GM18505 (cell line): ENCODE results near the gene NDUFV2.
"Not testable (repeated sequence)": the region's sequence is repeated elsewhere in the genome, so short reads cannot be mapped to it uniquely, and the experiment has no call there.

Experiments used
- ATAC-seq: cut with Tn5 transposase; IDR thresholded peaks from one replicate; pipeline ENCODE4 v1.9.1; 2021; ENCODE audit not compliant: unreplicated experiment
- POLR2A ChIP-seq: IDR thresholded peaks from 4 replicates; pipeline ENCODE4 v1.6.1; 2011; ENCODE audit warnings: borderline replicate concordance; ENCODE audit not compliant: insufficient read depth, insufficient read length; ENCODE audit errors: extremely low read depth

The NDUFV2 gene

DNA sequence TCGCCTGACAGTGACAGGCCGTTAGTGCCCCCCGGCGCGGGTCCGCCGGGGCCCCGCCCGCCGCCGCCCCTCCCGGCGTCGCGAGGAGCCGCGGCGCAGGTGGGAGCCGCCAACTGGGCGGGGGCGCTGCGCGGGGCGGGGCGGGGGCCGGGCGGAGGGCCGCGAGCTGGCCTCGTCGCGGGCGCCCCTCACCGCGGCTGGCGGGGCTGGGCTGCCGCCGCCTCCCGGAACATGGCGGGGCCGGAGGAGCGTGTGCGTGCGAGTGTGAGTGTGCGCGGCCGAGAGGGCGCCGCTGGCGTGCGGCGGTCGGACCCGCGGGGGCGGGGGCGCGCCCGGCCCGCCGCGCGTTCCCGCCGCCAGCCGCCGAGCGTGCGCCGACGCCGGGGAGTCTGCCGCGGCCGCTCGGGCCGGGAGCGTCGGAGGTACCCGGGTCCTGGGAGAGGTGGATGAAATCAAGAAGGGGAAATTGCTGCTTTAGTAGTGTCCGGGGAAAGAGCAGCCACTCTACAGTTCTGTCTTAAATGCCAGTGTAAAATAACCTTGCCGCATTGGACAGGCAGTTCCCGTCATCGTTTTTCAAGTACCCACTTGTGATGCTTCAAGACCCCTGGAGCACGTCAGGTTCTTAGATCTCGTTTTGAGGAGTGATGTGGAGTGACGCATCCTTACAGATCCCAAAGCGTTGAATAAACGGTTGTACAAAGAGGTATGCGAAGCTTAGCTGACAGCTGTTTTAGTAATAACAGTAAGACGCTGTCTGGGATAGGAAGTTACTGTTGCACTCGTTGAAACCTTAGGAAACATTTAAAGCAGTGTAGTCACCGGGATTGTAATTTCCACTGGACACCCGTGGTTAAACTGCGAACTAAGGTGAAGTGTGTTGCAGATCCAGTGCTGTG, 34.9 kb downstream of the NDUFV2 start:
- no peak for TF ChIP-seq POLR2A
- peak; percentile 41 for ATAC-seq

DNA sequence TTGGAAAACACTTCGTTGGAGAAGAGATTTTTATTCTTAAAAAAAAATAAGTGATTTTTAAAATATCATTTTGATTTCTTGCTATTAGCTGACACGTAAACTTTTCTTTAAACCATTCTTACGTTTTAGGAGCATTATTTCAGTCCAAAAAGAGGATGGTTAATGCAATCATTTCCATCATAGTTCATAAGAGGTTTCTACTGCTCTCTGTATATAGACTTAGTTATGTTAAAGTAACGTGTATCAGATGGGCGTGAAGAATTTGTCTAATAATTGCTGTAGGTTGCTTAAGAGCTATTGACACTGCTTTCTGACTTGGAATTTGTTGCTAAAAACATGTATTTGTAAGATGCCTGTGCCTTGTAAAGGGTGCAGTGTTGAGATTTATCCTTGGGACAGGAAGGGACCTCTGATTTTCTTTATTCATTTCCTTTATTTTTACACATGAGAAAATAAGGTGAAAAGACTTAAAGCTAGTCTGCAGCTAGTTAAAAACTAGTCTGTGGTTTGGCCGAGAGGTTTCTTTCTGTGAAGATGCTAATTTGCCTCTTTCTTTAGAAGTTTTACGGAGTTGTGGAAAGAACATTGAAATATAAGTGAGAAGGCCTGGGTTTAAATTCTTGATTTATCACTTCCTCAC, 37.0 kb downstream of the NDUFV2 start:
- TF ChIP-seq POLR2A, result no peak
- ATAC-seq, result no peak

DNA sequence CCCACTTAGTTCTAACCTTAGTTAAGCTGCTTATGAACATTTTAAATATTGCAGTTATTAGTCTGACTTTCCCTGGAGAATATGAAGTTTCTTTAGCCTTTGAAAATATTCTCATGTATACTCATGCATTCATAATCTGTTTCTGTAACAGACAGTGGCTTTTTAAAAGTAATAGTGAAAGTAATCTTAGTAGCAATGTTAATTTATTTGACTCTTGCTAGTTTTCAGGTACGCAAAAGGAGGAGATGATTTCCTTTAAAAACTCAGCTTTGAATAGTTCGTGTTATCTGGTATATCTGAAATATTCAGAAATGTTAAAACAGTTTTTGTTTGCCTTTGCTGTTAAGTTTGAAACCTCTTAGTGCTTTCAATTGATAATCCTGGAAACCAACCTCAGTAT, 37.9 kb downstream of the NDUFV2 start:
- ATAC-seq, result no peak
- TF ChIP-seq POLR2A, result no peak

DNA sequence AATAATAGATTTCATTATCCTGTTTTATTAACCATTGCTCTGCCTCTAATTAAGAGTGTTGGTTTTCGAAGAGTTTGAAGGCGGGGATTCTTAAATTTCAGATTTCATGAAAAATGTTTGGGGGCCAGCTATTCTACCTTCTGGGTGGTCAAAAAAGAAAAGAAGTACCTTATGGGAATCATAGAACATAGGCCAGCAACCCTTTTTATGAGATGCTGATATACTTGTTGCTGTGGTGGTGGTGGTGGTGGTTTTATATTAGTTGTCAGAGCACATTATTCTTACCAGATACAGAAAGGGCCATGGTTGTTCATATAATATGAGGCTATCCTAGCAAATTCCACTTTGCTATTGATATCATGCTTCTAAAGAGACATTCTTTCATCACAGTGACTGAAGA, 38.5 kb downstream of the NDUFV2 start:
- no peak for TF ChIP-seq POLR2A

DNA sequence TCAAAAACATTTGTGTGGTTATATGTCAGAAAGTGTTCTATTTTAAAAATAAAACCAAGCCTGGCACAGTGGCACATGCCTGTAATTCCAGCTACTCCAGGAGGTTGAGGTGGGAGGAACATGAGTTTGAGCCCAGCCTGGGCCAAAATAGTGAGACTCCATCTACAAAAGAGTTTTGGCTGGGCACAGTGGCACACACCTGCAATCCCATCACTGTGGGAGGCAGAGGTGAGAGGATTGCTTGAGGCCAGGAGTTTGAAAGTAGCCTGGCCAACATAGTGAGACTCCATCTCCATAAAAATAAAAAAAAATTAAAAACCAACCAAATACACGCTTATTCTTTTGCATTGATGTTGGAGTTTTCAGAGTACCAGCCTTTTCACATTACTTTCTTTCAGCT, 43.7 kb downstream of the NDUFV2 start:
- TF ChIP-seq POLR2A, result no peak
- ATAC-seq, result no peak

More for the DNA sequence above, 38.5 kb downstream of the NDUFV2 start:
- ATAC-seq, result no peak

DNA sequence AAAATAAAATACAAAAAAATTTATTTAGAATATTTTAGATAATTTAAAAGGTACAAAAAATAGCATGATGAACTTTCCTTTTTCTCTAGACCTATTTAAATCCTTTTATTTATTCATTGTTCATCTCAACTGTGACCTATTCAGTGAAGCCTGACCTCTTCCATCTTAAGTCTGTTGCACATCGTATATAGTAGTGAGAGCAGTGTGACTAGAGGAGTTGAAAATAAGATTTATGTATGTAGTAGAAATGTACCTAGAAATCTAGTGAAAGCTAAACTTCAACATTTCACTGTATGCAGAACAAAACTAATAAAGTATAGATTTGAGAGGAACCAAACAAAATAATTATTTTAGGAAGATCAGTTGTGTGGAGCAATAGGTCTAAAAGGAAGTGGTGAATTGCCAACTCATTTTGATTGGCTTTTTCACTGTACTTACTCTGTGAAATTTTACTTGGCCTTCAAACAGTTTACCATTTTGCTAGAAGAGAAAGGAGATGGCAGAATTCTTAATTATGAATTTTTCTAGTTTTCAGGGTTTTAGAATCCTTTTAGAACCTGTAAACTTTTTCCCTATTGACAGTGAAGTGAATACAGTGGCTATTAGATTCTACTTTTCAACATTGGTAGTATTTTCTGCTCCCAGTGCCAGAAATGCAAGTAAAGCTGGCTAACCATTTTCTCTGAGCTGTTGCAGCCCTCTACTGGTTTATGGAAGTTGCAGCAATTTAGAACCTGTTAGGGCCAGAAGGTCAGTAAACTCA, 45.1 kb downstream of the NDUFV2 start:
- TF ChIP-seq POLR2A, result no peak
- ATAC-seq, result peak; percentile 45

DNA sequence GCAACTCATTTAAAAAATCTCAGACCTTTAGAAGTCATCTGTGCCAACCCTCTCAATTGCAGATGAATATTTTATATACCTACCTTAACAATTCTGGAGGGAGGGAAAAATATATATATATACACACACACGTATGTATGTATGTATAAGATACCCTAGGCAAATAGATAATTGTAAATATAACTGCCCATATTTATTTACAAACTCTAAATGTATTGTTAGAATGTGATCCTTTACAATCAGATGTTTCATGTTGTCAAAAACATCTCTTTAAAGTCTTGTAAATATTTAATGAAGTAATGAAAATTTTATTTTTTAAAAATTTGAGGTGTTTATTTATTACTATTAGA, 45.7 kb downstream of the NDUFV2 start:
- TF ChIP-seq POLR2A, result no peak
- no peak for ATAC-seq

DNA sequence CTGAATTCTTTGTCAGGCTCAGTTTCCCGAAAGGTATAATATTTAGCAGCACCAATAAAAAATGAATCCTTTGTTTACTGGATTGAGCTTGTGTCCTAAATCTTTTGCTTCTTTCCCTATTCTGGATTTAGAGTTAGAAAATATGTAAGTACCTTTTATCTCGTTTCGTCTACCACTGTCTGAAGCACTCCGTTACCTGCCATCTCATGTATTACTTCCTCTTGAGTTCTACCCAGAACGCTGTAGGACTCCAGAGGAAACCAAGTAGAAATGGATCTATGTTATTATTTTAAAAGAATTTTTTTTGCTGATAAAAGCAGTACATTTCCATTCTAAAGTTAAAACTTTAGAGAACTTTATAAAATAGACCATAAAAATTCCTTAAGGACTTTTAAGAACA, 47.6 kb downstream of the NDUFV2 start:
- ATAC-seq, result no peak
- no peak for TF ChIP-seq POLR2A

DNA sequence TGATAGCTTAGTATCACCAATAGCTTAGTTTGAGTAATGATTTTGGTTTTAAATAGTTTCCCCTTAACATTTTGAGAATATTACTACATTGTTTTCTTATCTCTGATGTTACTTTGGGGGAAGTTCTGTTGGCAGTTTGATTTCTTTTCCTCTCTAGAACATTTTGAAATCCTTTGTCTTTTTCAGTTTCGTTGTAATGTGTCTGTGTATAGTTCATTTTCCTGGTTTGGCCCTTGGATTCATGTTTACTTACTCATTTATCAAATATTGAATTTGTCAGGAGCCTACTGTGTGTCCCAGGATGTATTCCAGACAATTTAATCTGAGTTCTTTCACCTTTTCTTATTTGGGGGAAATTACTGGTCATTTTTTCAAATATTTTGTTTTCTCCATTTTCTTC, 50.8 kb downstream of the NDUFV2 start:
- no peak for ATAC-seq
- no peak for TF ChIP-seq POLR2A

DNA sequence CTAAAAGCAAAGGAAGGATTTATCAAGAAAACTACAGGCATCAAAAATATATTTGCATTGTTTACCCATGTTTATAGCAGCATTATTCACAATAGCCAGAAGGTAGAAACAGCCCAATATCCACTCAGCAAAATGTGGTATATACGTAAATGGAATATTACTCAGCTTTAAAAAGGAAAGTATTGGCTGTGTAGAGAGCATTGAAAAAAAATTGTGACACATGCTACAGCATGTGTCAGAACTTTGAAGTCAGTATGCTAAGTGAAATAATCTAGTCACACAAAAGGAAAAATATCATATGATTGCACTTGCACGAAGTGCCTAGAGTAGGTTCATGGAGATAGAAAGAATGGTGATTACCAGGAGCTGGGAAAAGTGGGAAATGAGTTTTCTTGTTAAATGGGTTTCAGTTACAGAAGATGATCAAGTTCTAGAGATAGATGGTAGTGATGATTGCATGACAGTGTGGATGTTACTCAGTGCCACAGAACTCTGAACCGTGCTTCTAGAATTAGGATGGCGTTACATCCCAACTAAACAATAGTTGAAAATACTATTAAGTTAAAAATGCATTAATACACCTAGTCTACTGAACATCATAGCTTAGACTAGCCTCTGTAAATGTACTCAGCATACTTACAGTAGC, 54.2 kb downstream of the NDUFV2 start:
- no peak for TF ChIP-seq POLR2A
- no peak for ATAC-seq

DNA sequence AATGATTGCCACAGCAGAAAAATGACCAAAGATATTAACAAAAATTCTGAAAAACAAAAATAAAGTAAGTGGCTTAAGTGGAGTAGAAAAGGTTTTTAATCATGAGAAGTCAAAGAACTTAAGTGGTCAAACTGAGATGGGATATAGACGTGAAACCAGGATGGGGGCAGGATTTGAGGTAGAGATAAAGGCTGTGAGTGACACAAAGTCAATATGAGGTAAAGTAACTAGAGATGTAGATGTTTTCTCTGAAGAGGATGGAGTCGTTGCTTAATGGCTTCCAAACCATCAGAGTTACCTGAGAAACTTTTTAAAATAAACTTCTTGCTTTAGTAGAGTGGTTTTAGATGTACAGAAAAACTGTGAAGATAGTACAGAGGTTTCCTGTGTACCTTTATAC, 55.3 kb downstream of the NDUFV2 start:
- ATAC-seq, result no peak
- TF ChIP-seq POLR2A, result no peak

DNA sequence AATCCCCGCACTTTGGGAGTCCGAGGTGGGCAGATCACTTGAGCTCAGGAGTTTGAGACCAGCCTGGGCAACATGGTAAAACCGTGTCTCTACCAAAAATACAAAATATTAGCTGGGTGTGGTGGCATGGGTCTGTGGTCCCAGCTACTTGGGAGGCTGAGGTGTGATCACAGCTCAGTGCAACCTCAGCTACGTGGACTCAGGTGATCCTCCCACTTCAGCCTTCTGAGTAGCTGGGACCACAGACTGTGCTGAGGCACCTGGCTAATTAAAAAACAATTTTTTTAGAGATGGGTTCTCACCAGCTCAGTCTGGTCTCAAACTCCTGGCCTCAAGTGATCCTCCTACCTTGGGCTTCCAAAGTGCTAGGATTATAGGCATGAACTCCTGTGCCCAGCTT, 57.5 kb downstream of the NDUFV2 start:
- no peak for TF ChIP-seq POLR2A
- no peak for ATAC-seq

DNA sequence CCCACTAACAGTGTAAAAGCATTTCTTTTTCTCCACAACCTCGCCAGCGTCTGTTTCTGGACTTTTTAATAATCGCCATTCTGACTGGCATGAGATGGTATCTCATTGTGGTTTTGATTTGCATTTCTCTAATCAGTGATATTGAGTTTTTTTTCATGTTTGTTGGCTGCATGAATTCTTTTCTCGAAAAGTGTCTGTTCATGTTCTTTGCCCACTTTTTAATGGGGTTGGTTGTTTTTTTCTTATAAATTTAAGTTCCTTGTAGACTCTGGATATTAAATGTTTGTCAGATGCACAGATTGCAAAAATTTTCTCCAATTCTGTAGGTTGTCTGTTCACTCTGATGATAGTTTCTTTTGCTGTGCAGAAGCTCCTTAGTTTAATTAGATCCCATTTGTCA, 60.2 kb downstream of the NDUFV2 start:
- ATAC-seq, result not testable (repeated sequence)

DNA sequence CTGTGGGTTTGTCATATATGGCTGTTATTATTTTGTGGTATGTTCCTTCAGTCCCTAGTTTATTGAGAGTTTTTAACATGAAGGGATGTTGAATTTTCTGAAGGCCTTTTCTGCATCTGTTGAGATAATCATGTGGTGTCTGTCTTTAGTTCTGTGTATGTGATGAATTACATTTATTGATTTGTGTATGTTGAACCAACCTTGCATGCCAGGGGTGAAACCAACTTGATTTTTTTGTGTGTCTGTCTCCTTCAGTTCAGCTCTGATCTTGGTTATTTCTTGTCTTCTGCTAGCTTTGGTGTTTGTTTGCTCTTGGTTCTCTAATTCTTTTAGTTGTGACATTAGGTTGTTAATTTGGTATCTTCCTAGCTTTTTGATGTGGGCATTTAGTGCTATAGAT, 61.6 kb downstream of the NDUFV2 start:
- ATAC-seq, result not testable (repeated sequence)

DNA sequence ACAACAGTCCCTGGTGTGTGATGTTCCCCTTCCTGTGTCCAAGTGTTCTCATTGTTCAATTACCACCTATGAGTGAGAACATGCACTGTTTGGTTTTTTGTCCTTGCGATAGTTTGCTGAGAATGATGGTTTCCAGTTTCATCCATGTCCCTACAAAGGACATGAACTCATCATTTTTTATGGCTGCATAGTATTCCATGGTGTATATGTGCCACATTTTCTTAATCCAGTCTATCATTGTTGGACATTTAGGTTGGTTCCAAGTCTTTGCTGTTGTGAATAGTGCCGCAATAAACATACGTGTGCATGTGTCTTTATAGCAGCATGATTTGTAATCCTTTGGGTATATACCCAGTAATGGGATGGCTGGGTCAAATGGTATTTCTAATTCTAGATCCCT, 63.4 kb downstream of the NDUFV2 start:
- ATAC-seq, result not testable (repeated sequence)

DNA sequence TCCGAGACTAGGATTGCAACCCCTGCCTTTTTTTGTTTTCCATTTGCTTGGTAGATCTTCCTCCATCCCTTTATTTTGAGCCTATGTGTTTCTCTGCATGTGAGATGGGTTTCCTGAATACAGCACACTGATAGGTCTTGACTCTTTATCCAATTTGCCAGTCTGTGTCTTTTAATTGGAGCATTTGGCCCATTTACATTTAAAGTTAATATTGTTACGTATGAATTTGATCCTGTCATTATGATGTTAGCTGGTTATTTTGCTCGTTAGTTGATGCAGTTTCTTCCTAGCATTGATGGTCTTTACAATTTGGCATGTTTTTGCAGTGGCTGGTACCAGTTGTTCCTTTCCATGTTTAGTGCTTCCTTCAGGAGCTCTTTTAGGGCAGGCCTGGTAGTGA, 67.0 kb downstream of the NDUFV2 start:
- not testable (repeated sequence) for ATAC-seq

DNA sequence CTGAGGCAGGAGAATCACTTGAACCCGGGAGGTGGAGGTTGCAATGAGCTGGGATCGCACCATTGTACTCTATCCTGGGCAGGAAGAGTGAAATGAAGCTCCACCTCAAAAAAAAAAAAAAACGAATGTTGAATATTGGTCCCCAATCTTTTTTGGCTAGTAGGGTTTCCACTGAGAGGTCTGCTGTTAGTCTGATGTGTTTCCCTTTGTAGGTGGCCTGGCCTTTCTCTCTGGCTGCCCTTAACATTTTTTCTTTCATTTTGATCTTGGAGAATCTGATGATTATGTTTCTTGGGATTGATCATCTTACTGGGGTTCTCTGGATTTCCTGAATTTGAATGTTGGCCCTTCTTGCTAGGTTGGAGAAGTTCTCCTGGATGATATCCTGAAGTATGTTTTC, 69.4 kb downstream of the NDUFV2 start:
- not testable (repeated sequence) for ATAC-seq
